GM12878 (cell line): ENCODE measurements around the gene RAB6B. TPM values are rescaled to one million over a fixed set of nuclear protein-coding genes. Genes with fewer than 3 reads are reported as not detected.

Experiments
- ATAC-seq: fragments of 200-7000 bp; cut with Tn5 transposase; 3 replicates; pipeline ENCODE4 v1.9.1; 2020; ENCODE audit warnings: mild to moderate bottlenecking, moderate library complexity
- BruUV-seq: library from RNA; stranded (reverse); fragments of 400-500 nt; replicated peaks from 2 replicates; lab custom pipeline; 2021; lab: Mats Ljungman, UMichigan
- CTCF ChIA-PET: fragments of 300-600 bp; sonication (Branson Sonifier 250); formaldehyde crosslinking; extraction: SDS; loops from one replicate; lab custom pipeline; 2021; ENCODE audit warnings: inconsistent platforms; lab: Yijun Ruan, JAX
- POLR2A ChIA-PET: fragments of 350-600 bp; formaldehyde crosslinking; extraction: SDS; loops from one replicate; lab custom pipeline; 2021; ENCODE audit warnings: inconsistent platforms; lab: Charles Lee
- RAD21 ChIA-PET: fragments of 300-600 bp; sonication (Branson Sonifier 250); formaldehyde crosslinking; loops from one replicate; lab custom pipeline; 2023; ENCODE audit warnings: antibody characterized with exemption; ENCODE audit not compliant: unreplicated experiment; lab: Charles Lee
- SMC1A ChIA-PET: fragments of 300-600 bp; sonication (Branson Sonifier 250); formaldehyde crosslinking; loops from one replicate; lab custom pipeline; 2023; ENCODE audit not compliant: unreplicated experiment, uncharacterized antibody; lab: Charles Lee
- DNase-seq: peaks from one replicate; pipeline ENCODE4 v3.0.0-alpha.2; 2011; ENCODE audit warnings: low read depth, low spot score
- FAIRE-seq: peaks from 3 replicates; lab custom pipeline; 2011; peaks lifted over from hg19 to GRCh38; lab: Jason Lieb, UNC
- H2AFZ ChIP-seq: 2 replicates; pipeline ENCODE4 v1.6.0; 2011; ENCODE audit warnings: low read depth, low read length, control low read depth; ENCODE audit not compliant: control insufficient read depth
- H3K27ac ChIP-seq: 2 replicates; pipeline ENCODE4 v1.5.1; 2011; ENCODE audit warnings: control low read depth; ENCODE audit not compliant: control insufficient read depth, insufficient read depth
- H3K27me3 ChIP-seq, 2 experiments: replicated peaks in 1 of 2; 2 replicates each; pipeline versions ENCODE4 v1.6.0 to v1.6.1; 2011; ENCODE audit warnings: low read length in 1 of 2; ENCODE audit not compliant: control insufficient read depth in 2 of 2, insufficient read depth in 2 of 2
- H3K36me3 ChIP-seq, 2 experiments: 2 replicates each; pipeline ENCODE4 v1.5.1; 2011; ENCODE audit warnings: low read length in 1 of 2; ENCODE audit not compliant: control insufficient read depth in 2 of 2, insufficient read depth in 2 of 2
- H3K4me1 ChIP-seq: 2 replicates; pipeline ENCODE4 v1.6.1; 2011; ENCODE audit warnings: mild to moderate bottlenecking, low read length, moderate library complexity, mixed read lengths; ENCODE audit not compliant: control insufficient read depth, insufficient read depth
- H3K4me2 ChIP-seq: 2 replicates; pipeline ENCODE4 v1.6.0; 2011; ENCODE audit warnings: control low read depth; ENCODE audit not compliant: control insufficient read depth, insufficient read depth
- H3K4me3 ChIP-seq: fragments of 200-600 bp; sonication (generic); 2 replicates; pipeline ENCODE4 v1.5.1; 2016
- H3K79me2 ChIP-seq: 2 replicates; pipeline ENCODE4 v1.6.0; 2011; ENCODE audit warnings: low read length; ENCODE audit not compliant: control insufficient read depth, insufficient read depth
- H3K9ac ChIP-seq: 2 replicates; pipeline ENCODE4 v1.8.0; 2011; ENCODE audit warnings: low read length, control low read depth, mixed read lengths; ENCODE audit not compliant: control insufficient read depth, insufficient read depth
- H3K9me3 ChIP-seq: replicated peaks from 3 replicates; pipeline ENCODE4 v1.5.1; 2011; ENCODE audit warnings: mild to moderate bottlenecking, low read length; ENCODE audit not compliant: control insufficient read depth, insufficient read depth
- H4K20me1 ChIP-seq: 2 replicates; pipeline ENCODE4 v1.6.0; 2011; ENCODE audit not compliant: control insufficient read depth, insufficient read depth
- CBFB ChIP-seq: IDR thresholded peaks from 2 replicates; pipeline ENCODE4 v1.6.1; 2016; ENCODE audit warnings: antibody characterized with exemption, low read depth
- CHD4 ChIP-seq: fragments of 200-600 bp; sonication (generic); IDR thresholded peaks from 2 replicates; pipeline ENCODE4 v1.6.1; 2016; ENCODE audit warnings: mild to moderate bottlenecking
- CREB1 ChIP-seq: IDR thresholded peaks from 2 replicates; pipeline ENCODE4 v1.6.1; 2012; ENCODE audit warnings: low read depth, mild to moderate bottlenecking, inconsistent platforms
- ESRRA ChIP-seq: IDR thresholded peaks from 2 replicates; pipeline ENCODE4 v1.6.1; 2012; ENCODE audit warnings: mild to moderate bottlenecking, low read length, improper control_type of control experiment
- ETV6 ChIP-seq, 2 experiments: fragments of 450-650 bp in 1 of 2; IDR thresholded peaks in 1 of 2; conservative IDR thresholded peaks in 1 of 2; 2 replicates each; pipeline ENCODE4 v1.6.1; 2014; ENCODE audit warnings: antibody characterized with exemption in 1 of 2, borderline replicate concordance in 1 of 2, low read depth in 1 of 2, mild to moderate bottlenecking in 1 of 2, moderate library complexity in 1 of 2
- FOS ChIP-seq: IDR thresholded peaks from 3 replicates; pipeline ENCODE4 v1.6.1; 2011; ENCODE audit warnings: borderline replicate concordance; ENCODE audit not compliant: insufficient read length; ENCODE audit errors: extremely low read depth
- FOXM1 ChIP-seq: IDR thresholded peaks from 2 replicates; pipeline ENCODE4 v1.6.1; 2012; ENCODE audit warnings: low read depth, mild to moderate bottlenecking, inconsistent platforms, low read length, moderate library complexity
- POLR2A ChIP-seq: IDR thresholded peaks from 2 replicates; pipeline ENCODE4 v1.6.1; 2011; ENCODE audit warnings: low read depth, mild to moderate bottlenecking, low read length
- RUNX3 ChIP-seq: IDR thresholded peaks from 2 replicates; pipeline ENCODE4 v1.6.1; 2012; ENCODE audit warnings: low read length, inconsistent platforms
- SREBF2 ChIP-seq: IDR thresholded peaks from 2 replicates; pipeline ENCODE4 v1.6.1; 2012; ENCODE audit warnings: mild to moderate bottlenecking, low read length
- ZZZ3 ChIP-seq: IDR thresholded peaks from 2 replicates; pipeline ENCODE4 v1.6.1; 2011; ENCODE audit warnings: low read depth; ENCODE audit not compliant: control insufficient read depth, insufficient read length
- WGBS: methylation state at CpG from one replicate; pipeline ENCODE4 v1.1.6; 2016; ENCODE audit warnings: low lambda C conversion rate; ENCODE audit not compliant: insufficient replicate concordance, insufficient coverage; ENCODE audit errors: missing lambda C conversion rate; 5-methylcytosine and 5-hydroxymethylcytosine counted together
- in situ Hi-C: fragments of 300-500 bp; cut with MboI; formaldehyde crosslinking; loops from 9 replicates; pipeline ENCODE4 v1.14.3; 2018; ENCODE audit warnings: mixed read lengths
- intact Hi-C: fragments of 100-400 bp; cut with micrococcal nuclease; formaldehyde crosslinking; loops from one replicate; pipeline ENCODE4 v1.14.2; 2022; ENCODE audit not compliant: unreplicated experiment
- polyA plus RNA-seq, 11 experiments: library from polyadenylated mRNA; depleted of rRNA in 4 of 11; unstranded in 6 of 11; stranded (reverse) in 5 of 11; fragments of >200 nt; fragmentation: Nextera tagmentation in 4 of 11; fragmentation: Illumina TruSeq in 1 of 11; extraction: Ambion mirVana in 4 of 11; extraction: Trizol in 1 of 11; gene quantifications; 1 replicate in 1 of 11; 2 replicates in 10 of 11; pipeline versions ENCODE4 v1.2.1 to v1.2.3, GENCODE V29; 2011 to 2016; ENCODE audit warnings: inconsistent platforms in 2 of 11, missing spikeins in 2 of 11, low read depth in 1 of 11
- total RNA-seq, 4 experiments: library from RNA; depleted of rRNA in 3 of 4; stranded (reverse); fragments of >200 nt in 3 of 4; fragmentation: Illumina TruSeq in 1 of 4; extraction: Trizol in 1 of 4; gene quantifications; 2 replicates each; pipeline versions ENCODE4 v1.2.1 to v1.2.3, GENCODE V29; 2013 to 2021
- TF ChIP-seq, protein P1 (sequence below): fragments of 150-350 bp; IDR thresholded peaks from 2 replicates; pipeline ENCODE4 v1.6.1; 2014; ENCODE audit warnings: mild to moderate bottlenecking, low read depth, low read length
- TF ChIP-seq, protein P2 (sequence below): IDR thresholded peaks from 2 replicates; pipeline ENCODE4 v1.6.1; 2011; ENCODE audit warnings: borderline replicate concordance, low read depth, mild to moderate bottlenecking, moderate library complexity, low read length; ENCODE audit not compliant: insufficient read depth, poor library complexity, severe bottlenecking
- TF ChIP-seq, protein P3 (sequence below): fragments of 450-650 bp; IDR thresholded peaks from 2 replicates; pipeline ENCODE4 v1.6.1; 2014; ENCODE audit warnings: mild to moderate bottlenecking
- TF ChIP-seq, protein P4 (sequence below): fragments of 450-650 bp; IDR thresholded peaks from 2 replicates; pipeline ENCODE4 v1.6.1; 2017; ENCODE audit warnings: antibody characterized with exemption, mild to moderate bottlenecking, moderate library complexity

RAB6B gene
- total and polyA plus RNA-seq, 10 of the 15 experiments (the other 5 are each of a cell fraction or from before 2014, with no cell fraction given), result 0.01 to 0.16 (median 0.04) TPM; not detected in 5

DNA sequence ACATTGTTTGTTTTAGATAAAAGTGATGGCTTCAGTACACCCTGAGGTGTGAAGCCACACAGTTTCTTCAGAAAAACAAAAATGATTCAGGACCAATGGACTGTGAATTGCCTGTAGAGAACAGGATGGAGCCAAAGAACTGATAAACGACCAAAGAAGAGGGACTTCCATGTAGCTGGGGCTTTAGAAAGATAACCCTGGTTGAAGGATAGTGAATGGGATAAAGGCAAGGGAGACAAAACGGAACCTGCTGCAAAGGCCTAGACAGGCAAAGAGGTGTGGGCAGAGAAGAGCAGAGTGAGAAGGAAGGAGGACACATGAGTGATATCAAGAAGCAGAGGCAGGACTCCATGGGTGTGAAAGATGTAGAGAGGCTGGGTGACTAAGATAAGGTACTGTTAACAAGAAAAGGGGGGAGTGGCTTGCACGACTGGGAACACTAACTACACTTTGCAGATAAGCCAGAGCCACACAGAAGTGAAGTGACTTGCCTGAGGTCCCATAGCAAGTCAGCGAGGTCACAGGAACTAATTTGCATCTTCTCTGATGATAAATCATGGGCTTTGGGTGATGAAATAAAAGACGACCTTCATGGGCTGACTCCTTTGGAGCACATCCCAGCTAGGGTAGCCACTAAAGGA, 44.3 kb downstream of the RAB6B start:
- intact Hi-C loops, result no loop called here
- ChIA-PET SMC1A (no interaction called here), CTCF (no interaction called here), POLR2A (no interaction called here)
- no peak for FAIRE-seq
- peaks cover 44% of the 10 kb centered on the region for H3K4me1 ChIP-seq
- H3K27ac ChIP-seq, result peak overlapping the region; percentile 45
- H3K9me3 ChIP-seq, result no peaks in the 10 kb centered on the region; the same call in 2 of the 3 replicates
- H3K27me3 ChIP-seq, result peaks cover 0 to 1% of the 10 kb centered on the region in 2 experiments; a peak in 1 of 4 replicates
- no peaks in the 10 kb centered on the region for H3K36me3 ChIP-seq
- H4K20me1 ChIP-seq, result no peaks in the 10 kb centered on the region
- H2AFZ ChIP-seq, result no peak overlapping the region
- in situ Hi-C loops, result no loop called here
- 8% methylated on average over 5 of the region's 5 CpGs for WGBS
- H3K79me2 ChIP-seq, result no peaks in the 10 kb centered on the region
- peak overlapping the region; percentile 75 for H3K4me2 ChIP-seq
- DNase-seq, result no peak
- no TSS peak for BruUV-seq
- no peak overlapping the region for H3K9ac ChIP-seq
- TF ChIP-seq POLR2A (no peak), FOS (no peak), SREBF2 (no peak), ETV6 (conservative IDR thresholded peaks at IDR 0.05 in 1 of 2, IDR thresholded peaks at IDR 0.05 in 1 of 2; ENCODE audit: borderline replicate concordance in 1 of 2, low read depth in 1 of 2) (no peak), ESRRA (no peak), RUNX3 (no peak), CBFB (no peak), CREB1 (no peak), ZZZ3 (no peak), FOXM1 (no peak), CHD4 (no peak)
- TF ChIP-seq, protein P1, sequence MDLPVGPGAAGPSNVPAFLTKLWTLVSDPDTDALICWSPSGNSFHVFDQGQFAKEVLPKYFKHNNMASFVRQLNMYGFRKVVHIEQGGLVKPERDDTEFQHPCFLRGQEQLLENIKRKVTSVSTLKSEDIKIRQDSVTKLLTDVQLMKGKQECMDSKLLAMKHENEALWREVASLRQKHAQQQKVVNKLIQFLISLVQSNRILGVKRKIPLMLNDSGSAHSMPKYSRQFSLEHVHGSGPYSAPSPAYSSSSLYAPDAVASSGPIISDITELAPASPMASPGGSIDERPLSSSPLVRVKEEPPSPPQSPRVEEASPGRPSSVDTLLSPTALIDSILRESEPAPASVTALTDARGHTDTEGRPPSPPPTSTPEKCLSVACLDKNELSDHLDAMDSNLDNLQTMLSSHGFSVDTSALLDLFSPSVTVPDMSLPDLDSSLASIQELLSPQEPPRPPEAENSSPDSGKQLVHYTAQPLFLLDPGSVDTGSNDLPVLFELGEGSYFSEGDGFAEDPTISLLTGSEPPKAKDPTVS, result no peak
- TF ChIP-seq, protein P2, sequence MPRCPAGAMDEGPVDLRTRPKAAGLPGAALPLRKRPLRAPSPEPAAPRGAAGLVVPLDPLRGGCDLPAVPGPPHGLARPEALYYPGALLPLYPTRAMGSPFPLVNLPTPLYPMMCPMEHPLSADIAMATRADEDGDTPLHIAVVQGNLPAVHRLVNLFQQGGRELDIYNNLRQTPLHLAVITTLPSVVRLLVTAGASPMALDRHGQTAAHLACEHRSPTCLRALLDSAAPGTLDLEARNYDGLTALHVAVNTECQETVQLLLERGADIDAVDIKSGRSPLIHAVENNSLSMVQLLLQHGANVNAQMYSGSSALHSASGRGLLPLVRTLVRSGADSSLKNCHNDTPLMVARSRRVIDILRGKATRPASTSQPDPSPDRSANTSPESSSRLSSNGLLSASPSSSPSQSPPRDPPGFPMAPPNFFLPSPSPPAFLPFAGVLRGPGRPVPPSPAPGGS, result no peak
- TF ChIP-seq, protein P3, sequence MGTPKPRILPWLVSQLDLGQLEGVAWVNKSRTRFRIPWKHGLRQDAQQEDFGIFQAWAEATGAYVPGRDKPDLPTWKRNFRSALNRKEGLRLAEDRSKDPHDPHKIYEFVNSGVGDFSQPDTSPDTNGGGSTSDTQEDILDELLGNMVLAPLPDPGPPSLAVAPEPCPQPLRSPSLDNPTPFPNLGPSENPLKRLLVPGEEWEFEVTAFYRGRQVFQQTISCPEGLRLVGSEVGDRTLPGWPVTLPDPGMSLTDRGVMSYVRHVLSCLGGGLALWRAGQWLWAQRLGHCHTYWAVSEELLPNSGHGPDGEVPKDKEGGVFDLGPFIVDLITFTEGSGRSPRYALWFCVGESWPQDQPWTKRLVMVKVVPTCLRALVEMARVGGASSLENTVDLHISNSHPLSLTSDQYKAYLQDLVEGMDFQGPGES, result no peak
- TF ChIP-seq, protein P4, sequence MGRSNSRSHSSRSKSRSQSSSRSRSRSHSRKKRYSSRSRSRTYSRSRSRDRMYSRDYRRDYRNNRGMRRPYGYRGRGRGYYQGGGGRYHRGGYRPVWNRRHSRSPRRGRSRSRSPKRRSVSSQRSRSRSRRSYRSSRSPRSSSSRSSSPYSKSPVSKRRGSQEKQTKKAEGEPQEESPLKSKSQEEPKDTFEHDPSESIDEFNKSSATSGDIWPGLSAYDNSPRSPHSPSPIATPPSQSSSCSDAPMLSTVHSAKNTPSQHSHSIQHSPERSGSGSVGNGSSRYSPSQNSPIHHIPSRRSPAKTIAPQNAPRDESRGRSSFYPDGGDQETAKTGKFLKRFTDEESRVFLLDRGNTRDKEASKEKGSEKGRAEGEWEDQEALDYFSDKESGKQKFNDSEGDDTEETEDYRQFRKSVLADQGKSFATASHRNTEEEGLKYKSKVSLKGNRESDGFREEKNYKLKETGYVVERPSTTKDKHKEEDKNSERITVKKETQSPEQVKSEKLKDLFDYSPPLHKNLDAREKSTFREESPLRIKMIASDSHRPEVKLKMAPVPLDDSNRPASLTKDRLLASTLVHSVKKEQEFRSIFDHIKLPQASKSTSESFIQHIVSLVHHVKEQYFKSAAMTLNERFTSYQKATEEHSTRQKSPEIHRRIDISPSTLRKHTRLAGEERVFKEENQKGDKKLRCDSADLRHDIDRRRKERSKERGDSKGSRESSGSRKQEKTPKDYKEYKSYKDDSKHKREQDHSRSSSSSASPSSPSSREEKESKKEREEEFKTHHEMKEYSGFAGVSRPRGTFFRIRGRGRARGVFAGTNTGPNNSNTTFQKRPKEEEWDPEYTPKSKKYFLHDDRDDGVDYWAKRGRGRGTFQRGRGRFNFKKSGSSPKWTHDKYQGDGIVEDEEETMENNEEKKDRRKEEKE, result no peak
- TF ChIP-seq, all 136 proteins: peak for 0
- RAD21 ChIA-PET, result no interaction called here
- H3K4me3 ChIP-seq, result no peak overlapping the region
- peak; percentile 76 for ATAC-seq
